ENCODE measurements around the gene CCDC106.
A peak's percentile ranks its signal among the peaks of the same experiment; 100 is the strongest.

CCDC106 gene

GRCh38 chr19:55656552-55656951 lies 8.5 kb downstream of the CCDC106 start:
- TF ChIP-seq CTCF (IDR thresholded peaks at IDR 0.05; ENCODE audit: low read depth, low read length, missing control alignments) = no peak
- H3K4me3 ChIP-seq (ENCODE audit: low read depth, low read length) = peak overlapping the region; percentile 89
- DNase-seq (ENCODE audit: low read depth) = no peak

DNA sequence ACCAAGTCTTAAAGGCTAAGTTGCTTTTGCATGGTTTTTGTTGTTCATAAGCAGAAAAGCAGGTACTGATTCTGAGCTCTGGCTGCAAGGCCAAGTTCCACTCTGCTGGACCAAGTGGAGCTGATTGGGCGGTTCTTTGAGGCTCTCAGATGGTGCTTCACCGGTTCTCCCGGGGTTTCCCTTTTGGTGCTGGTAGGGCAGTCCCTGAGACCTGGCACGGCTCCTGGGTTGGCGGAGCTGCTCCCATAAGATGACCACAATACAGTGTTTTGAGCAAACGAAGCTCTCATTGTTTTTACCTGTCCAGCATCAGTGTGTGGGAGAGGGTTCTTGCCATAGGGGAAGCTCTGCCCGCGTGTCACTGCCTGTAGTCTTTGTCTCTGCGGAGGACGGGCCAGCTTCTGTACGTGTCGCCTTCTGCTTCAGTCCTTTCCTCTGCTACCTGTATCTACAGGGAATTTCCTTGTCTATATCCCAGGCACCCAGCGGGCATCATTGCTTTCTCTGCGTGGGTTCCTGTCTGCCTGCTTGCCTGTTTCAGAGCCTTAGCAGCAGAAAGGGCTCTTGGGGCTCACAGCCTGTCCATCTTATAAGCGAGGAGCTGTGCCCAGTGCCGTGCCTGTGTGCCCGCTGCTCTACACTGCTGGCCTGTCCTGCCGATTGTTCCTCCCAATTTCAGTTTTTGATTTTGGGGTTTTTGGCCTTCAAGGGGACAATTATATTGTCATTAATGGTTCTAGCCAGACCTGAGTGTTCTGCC lies 9.2 kb downstream of the CCDC106 start:
- DNase-seq (ENCODE audit: low read depth) = no peak
- TF ChIP-seq CTCF (IDR thresholded peaks at IDR 0.05; ENCODE audit: low read depth, low read length, missing control alignments) = no peak

GRCh38 chr19:55658846-55659459 lies 10.9 kb downstream of the CCDC106 start:
- TF ChIP-seq CTCF (IDR thresholded peaks at IDR 0.05; ENCODE audit: low read depth, low read length, missing control alignments) = no peak
- peak overlapping the region; percentile 89; the same call in 1 of the 2 replicates for H3K4me3 ChIP-seq (ENCODE audit: low read depth, low read length)
- no peak for DNase-seq (ENCODE audit: low read depth)

More for the DNA sequence above, 9.2 kb downstream of the CCDC106 start:
- H3K4me3 ChIP-seq (ENCODE audit: low read depth, low read length) = peak overlapping the region; percentile 89

DNA sequence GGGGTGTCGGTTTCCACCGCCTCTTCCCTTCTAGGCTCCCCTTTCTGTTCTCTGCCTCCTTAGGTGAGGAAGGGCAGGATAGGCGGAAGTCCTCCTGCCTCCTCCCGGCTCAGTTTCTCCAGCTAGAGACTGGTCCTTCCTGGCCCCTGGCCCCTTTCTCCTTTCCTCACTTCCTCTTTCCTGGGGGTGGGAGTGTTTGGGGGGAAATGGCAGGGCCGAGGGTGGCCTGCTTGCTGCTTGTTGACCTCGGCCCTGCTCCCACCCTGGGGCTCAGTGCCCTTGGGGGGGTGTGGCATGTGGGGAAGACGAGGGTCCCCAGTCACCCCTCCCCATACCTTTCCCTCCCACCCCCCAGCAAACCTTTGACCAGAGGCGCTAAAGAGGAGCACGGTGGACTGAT lies 11.8 kb downstream of the CCDC106 start:
- no peak overlapping the region for H3K4me3 ChIP-seq (ENCODE audit: low read depth, low read length)
- TF ChIP-seq CTCF (IDR thresholded peaks at IDR 0.05; ENCODE audit: low read depth, low read length, missing control alignments) = no peak
- no peak for DNase-seq (ENCODE audit: low read depth)

DNA sequence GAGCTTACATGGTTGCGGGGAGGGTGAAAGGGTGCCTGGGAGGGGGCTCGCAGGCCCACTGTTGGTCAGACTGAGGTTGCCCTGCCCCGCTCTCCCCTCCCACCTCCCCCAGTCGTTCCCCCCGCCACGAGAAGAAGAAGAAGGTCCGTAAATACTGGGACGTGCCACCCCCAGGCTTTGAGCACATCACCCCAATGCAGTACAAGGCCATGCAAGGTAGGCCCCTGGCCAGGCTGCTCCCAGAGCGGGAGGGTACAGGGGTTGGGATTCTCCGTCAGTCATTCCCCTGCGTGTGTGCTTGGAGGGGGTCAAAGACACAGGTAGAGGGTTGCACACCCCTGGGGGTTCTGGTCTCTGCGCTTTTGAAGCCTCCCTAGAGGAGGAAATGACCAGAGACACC lies 12.4 kb downstream of the CCDC106 start:
- no peak overlapping the region for H3K4me3 ChIP-seq (ENCODE audit: low read depth, low read length)
- no peak for DNase-seq (ENCODE audit: low read depth)
- no peak for TF ChIP-seq CTCF (IDR thresholded peaks at IDR 0.05; ENCODE audit: low read depth, low read length, missing control alignments)

- H3K4me3 ChIP-seq (ENCODE audit: low read depth, low read length) = no peak overlapping the region
- DNase-seq (ENCODE audit: low read depth) = no peak
- TF ChIP-seq CTCF (IDR thresholded peaks at IDR 0.05; ENCODE audit: low read depth, low read length, missing control alignments) = no peak
Measured at GRCh38 chr19:55660991-55661390, 13.0 kb downstream of the CCDC106 start.
